Stimulated activated CD4-positive, alpha-beta T cell treated with anti-CD3 and anti-CD28 coated beads, Interleukin-1b, Interleukin-23, amount 100 ng/mL, for 48 hours (primary cell): Measurements from ENCODE around the gene C19orf81.

ENCODE experiments used
- DNase-seq: peaks from one replicate; pipeline ENCODE4 v3.0.0-alpha.2; 2020

Gene C19orf81

DNA sequence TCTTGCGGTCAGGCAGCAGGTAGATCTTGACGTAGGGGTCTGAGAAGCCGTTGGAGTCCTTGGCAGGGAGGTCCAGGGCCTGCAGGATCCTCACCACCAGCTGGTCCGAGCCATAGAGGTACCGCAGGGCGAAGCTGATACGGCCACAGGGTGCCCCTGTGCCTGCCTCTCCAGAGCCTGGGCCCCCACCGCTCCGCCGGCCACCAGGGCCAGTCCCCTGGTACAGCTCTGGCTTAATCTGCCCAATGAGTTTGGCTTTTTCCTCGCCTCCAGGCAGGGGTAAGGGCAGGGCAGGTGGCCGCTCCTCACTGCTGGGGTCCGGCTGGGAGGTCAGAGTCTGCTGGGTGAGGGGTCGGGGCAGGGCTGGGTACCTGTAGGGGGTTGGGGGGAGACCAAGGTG, 19.4 kb upstream of the C19orf81 start:
- no peak for DNase-seq

DNA sequence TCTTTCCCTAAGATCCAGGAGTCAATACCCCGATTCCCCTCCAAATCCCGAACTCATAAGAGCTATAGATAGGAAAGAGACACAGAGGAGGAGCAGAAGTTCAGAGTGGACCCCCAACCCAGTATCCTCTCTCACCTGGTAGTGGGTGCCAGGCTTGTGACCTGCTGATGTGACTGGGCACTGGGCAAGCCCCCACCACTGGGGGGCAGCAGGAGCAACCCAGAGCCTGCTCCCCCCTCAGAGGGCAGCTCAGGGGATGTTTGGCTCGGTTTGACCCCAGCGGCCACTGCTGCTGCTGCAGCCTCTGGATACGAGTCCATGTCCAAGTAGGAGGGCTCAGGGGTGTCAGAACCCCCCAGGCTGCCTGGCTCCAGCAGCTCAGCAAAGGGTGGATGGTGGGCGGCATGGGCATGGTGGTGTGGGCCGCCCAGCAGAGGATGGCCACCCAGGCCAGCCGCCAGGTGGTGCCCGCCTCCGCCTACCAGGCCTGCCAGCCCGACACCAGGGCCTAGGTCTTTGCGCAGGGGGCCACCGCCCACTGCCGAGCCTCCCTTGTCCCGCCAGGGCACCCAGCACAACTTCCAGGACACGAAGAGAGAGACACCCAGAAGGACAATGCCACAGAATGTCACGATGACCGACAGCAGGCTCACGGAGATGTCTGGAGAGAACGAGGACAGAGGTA, 17.0 kb upstream of the C19orf81 start:
- DNase-seq: no peak

DNA sequence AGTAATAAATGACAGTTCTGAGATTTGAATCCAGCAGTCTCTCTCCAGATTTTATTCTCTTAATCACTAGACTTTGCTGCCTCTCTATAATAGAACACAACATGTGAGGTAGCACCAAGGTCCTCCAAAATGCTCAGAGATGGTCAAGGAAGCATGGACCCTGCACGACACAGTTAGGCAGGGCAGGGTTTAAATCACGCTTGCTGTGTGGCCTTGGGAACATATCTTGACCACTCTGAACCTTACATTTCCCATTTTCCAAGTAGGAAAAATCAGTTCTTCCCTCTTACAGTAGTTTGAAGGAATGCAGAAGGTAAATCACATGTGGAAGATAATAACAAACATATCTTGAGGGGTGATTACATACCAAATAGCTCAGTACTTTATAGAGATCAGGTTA, 15.9 kb upstream of the C19orf81 start:
- no peak for DNase-seq

DNA sequence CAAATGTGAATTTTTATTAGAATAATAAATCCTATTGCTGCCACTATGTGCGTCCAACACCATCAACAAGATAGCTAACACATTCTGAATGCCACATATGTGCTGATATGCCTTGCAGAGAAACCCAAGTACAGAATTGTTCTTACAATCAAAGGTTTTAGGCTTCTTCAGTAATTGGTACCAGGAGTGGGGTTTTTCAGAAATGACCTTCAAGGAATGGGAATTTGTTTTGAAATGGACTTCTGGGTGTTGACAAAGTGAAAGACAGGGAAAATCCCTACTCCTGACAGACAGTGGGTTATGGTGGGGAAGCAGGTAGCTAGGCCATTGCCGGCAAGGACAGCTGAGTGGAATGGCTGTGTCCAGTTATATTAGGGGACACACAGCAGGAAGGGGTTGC, 15.3 kb upstream of the C19orf81 start:
- no peak for DNase-seq

DNA sequence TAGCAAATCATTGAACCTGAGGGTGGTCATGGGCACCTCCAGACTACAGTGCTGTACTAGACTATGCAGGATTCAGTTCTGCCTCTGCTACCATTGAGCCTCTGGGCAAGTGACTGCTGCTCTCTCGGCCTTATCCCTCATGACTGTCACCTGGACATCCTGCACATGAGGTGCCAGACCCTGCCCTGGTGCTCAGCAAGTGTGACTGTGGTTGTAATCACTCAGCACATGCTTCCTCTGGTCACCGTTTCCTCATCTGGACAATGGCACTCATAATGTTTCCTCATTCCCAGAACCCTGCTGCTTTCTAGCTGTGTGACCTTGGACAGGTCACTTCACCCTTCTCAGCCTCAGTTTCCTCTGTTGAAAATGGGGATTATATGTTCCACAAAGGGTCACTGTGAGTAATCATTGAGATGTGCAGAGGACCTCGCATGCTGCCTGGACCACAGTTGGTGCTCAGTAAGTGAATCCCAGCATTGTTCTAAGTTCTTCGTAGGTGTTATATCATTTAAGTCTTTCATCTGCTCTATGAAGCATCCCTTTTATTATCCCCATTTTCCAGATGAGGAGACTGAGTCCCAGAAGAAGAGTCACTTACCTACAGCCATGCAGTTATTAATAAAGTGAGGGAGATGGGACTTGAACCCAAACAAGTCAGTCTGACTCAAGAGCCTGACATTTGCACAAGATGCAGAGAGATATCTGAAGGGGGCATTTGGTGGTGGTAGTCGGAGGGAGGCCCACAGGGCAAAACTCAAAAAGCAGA, 12.7 kb upstream of the C19orf81 start:
- no peak for DNase-seq

DNA sequence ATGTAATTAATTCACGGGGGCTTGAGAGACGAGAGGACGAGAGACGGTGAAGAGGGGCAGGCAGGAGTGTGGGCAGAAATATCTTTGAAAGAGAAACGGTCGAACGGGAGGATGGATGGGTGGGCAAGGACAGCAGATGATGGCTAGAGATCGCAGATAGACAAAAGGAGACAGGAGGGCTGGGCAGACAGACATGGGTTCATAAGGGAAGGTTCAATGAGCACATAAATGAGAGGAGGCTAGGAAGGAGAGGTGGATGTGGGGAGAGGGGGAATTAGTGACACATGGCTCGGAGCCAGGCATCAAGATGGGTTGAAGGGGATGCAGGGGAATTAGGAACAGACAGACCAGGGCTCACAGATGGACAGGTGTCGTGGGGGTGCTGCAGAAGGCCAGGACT, 10.6 kb upstream of the C19orf81 start:
- DNase-seq: no peak

DNA sequence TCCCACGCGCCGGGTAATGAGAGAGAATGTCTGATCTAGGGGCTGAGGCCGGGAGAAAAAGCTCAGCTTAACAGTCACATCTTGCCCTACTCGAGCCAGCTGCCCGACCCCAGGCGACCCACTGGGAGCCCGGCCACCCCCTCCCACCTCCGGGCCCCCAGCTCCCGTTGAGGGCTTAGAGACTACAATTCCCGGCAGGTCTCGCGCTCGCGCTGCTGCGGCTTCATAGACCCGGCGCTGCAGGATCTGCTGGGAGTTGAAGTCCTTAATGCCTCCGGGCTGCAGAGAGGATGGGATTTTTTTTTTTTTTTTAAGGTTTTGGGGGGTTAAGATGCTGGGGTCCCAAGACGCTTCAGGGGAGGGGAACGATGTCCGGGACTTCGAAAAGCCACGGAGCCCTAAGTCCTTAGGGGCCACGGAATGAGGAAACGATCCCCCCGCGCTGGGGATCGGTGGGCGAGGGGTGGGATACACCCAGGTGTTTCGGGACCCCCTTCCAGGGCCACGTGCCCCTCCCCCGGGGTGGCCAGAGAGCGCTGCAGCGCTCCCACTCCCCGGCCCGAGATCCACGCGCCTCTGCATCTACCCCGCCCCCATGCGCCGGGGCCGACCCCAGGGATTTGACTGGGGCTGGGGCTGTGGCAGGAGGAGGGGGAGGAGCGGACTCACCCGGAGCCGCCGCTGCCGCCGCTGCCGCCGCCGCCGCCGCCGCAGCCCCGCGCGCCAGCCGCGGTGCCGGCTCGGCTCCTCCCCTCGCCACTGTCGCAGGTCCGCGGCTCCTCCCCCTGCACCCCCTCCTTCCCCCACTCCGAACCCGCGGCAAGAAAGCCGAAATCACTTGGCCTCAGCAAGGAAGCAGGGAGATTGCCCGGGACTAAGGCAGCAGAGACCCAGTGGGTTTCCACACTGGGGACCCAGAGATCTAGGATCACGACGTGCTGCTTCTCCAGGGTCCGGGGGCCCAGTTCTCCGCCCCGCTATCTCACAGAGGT, 9.8 kb upstream of the C19orf81 start, which contains the start of gene SYT3:
TSS of gene SYT3 (minus strand) at position 761 of the 992 bp plus-strand sequence. CDS start 2,470 bp downstream, outside the sequence.
- peak; percentile 33 for DNase-seq

DNA sequence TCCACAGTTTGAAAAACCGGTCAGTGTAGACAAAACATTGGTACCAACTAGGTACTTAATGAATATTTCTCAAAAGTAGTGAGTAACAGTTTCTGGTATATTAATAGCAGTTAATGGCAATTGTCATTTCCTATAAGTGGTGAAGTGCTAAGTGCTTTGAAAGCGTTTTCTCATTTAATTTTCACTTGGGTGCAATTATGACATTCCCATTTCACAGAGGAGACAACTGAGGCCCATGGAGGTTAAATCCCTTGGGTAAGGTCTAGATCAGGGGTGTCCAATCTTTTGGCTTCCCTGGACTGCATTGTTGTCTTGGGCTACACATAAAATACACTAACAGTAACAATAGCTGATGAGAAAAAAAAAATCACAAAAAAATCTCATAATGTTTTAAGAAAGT, 8.9 kb upstream of the C19orf81 start:
- DNase-seq: no peak

DNA sequence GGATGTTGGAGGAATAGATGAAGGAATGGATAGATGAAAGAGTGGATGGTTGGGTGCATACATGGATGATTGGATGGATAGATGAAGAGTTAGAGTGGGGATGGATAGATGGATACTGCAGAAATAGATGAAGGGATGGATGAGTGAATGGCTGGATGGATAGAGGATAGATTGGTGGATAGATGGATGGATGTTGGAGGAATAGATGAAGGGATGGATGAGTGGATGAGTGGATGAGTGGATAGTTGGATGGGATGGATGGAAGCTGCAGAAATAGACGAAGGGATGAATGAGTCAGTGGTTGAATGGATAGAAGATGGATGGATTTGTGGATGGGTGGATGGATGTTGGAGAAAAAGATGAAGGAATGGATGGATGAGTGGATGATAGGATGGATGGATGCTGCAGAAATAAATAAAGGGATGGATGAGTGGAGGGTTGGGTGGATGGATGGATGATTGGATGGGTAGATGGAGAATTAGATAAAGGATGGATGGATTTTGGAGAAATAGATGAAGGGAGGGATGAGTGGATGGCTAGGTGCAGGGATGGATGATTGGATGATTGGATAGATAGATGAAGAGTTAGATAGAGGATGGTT, 4.8 kb upstream of the C19orf81 start:
- no peak for DNase-seq

DNA sequence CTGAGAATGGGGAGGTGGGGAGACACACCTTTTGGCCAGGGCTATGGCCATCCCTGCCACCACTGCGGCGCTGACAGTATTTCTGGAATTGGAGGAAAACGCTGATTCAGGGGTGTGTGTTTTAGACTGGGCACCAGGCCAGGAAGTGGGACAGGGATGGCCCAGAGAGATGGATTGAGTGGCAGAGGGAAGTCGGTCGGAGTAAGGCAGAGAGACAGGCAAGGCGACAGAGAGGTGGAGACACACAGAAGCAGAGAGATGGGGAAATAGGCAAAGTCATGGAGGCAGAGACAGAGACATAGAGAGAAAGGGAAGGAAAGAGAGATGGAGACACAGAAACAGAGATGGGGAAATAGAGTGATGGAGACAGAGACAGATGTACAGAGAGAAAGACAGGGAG, 4.1 kb upstream of the C19orf81 start:
- DNase-seq: no peak

DNA sequence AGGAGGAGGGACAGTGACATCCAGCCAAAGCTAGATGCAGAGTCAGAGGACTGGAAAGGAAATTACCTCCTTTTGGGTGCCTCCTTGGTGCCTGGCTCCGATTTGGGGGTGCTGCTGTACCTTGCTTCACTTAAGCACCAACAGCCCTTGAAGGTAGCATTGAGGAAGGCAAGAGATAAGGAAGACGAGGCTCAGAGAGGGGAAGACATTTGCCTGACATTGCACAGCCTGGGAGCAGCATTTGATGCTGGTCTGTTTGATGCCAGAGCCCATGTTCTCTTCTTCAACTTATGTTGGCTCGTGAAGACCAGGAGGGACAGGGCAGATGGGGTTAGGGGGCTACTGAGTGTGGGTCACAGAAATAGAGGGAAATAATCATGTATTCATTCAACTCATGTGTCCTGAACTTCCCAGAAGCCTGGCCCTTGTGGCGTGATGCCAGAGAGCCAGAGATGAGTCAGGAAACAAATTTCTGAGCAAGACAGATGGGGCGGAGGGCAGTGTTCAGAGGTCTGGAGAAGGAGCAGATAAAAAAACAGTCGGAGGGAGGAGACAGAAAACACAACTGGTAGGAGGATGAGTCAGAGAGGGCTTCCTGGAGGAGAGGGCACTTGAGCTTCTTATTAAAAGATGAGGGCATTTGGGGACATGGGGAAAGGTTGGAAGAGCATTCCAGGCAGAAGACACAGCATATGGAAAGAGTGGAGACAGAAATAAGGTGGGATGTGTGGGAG, 3.0 kb upstream of the C19orf81 start:
- DNase-seq: no peak

DNA sequence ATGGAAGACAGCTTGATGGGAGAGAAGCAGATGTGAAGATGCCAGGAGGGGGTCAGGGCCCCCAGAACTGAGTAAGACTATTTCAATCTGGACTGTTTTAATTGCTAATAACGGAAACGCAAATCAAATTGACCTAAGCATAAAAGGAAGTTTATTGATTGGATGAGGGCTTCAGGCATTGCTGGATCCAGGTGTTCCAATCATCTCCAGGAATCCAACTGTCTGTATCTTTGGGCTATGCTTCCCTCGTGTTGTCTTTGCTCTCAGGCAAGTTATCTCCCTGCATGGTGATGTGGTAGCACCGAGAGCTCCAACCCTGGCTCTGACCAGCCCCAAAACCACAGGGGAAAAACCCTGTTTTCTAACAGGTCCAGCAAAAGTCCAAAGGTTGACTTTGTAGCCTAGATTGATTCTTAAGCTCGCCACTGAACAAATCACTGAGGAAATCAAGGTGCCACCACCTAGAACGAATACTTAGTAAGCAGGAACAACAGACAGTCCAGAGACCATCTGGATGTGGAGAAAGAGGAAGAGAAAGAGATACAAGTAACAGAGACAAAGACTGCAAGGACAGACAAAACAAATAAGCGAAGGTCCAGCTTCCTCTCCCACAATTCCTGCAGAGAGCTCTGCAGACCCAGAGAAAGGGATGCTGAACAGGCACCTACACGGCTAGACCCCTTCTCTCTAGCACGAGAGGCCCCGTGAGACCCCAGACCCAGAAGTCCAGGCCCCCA, 1.2 kb upstream of the C19orf81 start:
- DNase-seq: no peak

DNA sequence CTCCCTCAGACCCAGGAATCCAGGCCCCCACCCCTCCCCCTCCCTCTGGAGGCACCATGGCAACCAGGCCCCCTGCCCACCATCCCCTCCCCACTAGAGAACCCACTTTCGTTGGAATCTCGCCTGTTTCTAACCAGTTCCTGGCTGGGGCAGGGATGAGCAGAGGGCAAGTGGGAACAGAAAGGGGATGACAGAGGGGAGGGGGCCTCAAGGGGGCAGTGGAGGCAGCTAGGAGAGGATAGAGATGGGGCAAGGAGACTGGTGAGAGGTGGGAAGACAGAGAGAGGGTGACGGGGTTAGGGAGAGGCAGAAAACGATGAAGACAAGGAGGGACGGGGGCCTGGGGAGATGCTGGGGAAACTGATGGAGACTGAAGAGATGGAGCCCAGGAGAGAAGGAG, 586 bp upstream of the C19orf81 start:
- DNase-seq: no peak

DNA sequence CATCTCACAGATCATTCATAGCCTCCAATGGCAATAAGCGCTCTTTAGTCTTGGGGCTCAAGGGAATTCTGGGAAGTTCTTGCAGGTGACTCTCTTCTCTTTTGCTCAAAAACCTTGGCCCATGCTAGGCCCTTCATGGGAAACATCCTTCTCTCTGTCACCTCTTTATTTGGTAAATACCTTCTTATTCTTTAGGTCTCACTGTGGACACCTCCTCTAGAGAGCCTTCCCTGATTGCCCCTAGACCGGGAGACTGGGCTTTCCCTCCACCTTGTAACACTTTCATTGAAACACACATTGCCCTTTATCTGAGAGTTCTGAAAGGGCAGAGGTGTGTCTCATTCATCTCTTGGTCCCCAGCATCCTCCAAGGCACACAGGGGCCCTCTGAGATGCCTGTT, 1.9 kb downstream of the C19orf81 start:
- no peak for DNase-seq

DNA sequence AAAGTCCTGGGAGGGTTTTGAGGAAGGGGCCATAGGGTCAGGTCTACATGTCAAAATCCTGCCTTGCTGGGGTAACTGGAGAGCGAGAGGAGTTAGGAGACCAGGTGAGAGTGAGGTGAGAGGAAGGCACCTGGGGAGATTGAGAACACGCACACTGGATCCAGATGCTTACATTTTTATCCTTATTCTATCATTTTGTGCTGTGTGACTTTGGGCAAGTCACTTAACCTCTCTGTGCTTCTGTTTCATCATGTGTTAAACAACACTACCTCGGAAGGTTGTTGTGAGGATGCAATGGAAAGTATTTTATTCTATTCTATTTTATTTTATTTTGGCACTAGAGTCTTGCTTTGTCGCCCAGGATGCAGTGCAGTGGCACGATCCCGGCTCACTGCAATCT, 3.5 kb downstream of the C19orf81 start:
- no peak for DNase-seq

DNA sequence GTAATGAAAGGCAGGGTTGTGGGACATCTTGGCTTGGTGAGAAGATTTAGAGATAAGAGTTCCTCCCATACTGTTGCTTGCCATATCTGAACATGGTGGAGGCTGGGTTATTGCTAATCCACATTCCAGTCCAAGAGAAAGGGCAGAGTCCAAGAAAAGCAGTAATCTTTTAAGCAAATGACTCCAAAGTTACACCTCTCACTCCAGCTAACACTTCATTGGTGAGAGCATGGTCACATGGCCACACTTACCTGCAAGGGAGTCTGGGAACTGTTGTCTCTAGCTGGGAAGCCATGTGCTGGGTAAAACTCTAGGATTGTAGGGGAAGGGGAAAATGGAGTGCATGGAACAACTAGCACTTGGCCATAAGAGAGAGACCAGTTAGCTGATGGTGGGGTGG, 5.6 kb downstream of the C19orf81 start:
- no peak for DNase-seq

DNA sequence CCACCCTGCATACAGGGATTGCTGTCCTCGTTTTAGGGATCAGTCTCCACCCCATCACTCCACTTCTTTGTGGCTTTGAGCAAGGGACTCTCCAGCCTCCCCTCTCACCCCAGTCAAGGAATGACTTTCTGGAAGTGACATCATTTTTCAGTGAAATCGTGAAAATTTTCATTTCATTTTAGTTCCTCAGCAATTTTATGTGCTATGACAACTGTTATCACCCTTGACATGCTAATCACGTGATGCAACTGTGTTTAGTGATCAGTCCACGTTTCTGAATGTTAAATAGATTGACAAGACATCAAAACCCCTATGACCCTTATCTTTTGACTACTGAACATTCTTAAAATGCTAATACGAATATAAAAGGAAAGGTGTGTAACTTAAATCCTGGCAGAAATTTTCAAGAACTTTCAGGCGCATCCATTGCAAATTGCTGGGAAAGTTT, 8.0 kb downstream of the C19orf81 start:
- DNase-seq: no peak

DNA sequence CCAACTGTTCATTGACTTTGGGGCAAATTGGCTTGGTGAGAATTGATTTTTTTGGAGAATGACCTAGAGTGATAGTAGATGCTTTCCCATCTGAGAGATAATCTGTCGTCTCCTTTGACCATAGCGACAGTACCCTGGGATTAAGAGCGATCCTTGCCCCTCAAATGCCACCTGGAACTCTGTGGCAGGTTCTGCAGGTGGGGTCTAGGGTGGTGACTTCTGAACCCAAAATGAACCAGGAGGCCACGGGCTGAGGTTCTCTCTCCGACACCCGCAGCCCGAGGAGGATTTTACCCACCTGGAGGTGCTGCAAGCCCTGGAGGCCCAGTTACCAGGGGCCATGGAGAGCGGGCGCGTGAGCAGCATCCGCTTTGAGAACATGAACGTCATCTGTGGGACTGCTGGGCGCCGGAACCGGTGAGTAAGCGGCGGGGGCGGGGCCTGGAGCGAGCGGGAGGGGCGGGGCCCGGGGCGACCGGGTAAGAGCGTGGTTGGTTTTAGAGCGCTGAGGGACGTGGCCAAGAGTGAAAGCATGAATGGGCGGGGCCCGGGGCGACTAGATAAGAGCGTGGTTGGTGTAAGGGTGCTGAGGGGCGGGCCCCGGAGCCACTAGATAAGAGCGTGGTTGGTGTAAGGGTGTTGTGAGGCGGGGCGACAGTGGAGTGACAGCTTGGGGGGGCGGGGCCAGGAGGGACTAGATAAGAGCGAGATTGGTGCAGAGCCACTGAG, 8.6 kb downstream of the C19orf81 start:
- DNase-seq: peak; percentile 96

DNA sequence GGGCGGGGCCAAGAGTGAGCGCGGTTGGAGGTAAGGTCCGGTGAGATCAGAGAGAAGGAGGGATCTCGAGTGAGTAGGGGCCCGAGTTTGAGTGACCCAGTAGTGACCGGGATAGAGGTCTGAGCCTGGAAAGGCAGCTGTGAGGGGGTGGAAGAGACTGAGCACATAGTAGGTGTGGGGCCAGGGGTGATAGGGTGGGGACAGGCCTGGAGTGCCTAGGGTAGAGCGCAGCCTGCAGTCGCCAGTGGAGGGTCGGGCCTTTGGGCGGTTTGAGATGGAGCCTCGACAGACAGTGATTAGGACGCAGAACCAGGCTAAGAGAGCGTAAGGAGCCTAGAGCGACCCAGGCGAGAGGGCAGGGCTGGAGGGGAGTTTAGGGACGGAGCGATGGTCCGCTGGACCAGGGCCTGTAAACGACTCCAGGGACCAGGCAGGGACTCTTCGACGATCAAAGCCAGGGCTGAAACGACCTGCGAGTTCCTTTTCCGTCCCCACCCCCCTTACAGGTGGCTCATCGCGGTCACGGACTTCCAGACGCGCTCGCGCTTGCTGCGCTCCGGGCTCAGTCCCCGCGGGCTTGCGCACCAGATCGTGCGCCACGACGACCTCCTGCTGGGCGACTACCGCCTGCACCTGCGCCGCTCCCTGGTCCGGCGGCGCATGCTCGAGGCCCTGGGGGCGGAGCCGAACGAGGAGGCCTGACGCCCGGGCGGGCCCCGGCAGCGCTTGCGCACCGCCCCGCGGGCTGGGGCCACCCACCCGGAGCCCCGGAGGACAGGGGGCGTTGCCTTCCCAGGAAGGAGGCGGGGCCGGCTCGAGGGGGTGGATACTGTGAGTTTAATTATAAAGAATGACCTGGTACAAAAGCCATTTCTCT, 9.4 kb downstream of the C19orf81 start:
- peak; percentile 77 for DNase-seq
